ENCODE data around the gene PPP2R2C.

Gene PPP2R2C

GRCh38 chr4:6338951-6339817 is 133.2 kb downstream of the PPP2R2C start:
- Histone ChIP-seq H3K36me3 (ENCODE audit: control insufficient read depth, insufficient read depth, low read length) (no peaks in the 10 kb centered on the region), H3K9ac (ENCODE audit: low read length) (no peak overlapping the region), H3K4me1 (ENCODE audit: control insufficient read depth, insufficient read depth, low read length) (no peaks in the 10 kb centered on the region), H3K4me3 (ENCODE audit: low read length) (no peak overlapping the region), H3K27ac (ENCODE audit: low read depth, low read length) (no peak overlapping the region), H3K27me3 (ENCODE audit: control insufficient read depth, insufficient read depth, low read length) (peaks cover 15% of the 10 kb centered on the region)

- no peaks in the 10 kb centered on the region for H3K36me3 ChIP-seq (ENCODE audit: control insufficient read depth, insufficient read depth, low read length)
- no peak overlapping the region for H3K9ac ChIP-seq (ENCODE audit: low read length)
- no peak overlapping the region for H3K27ac ChIP-seq (ENCODE audit: low read depth, low read length)
- no peak overlapping the region for H3K4me3 ChIP-seq (ENCODE audit: low read length)
- no peaks in the 10 kb centered on the region for H3K4me1 ChIP-seq (ENCODE audit: control insufficient read depth, insufficient read depth, low read length)
- peaks cover 15% of the 10 kb centered on the region for H3K27me3 ChIP-seq (ENCODE audit: control insufficient read depth, insufficient read depth, low read length)
Observed at GRCh38 chr4:6338175-6338950, 134.1 kb downstream of the PPP2R2C start.

- peaks cover 15% of the 10 kb centered on the region for H3K27me3 ChIP-seq (ENCODE audit: control insufficient read depth, insufficient read depth, low read length)
- no peak overlapping the region for H3K9ac ChIP-seq (ENCODE audit: low read length)
- H3K4me1 ChIP-seq (ENCODE audit: control insufficient read depth, insufficient read depth, low read length) = no peaks in the 10 kb centered on the region
- no peaks in the 10 kb centered on the region for H3K36me3 ChIP-seq (ENCODE audit: control insufficient read depth, insufficient read depth, low read length)
- H3K27ac ChIP-seq (ENCODE audit: low read depth, low read length) = no peak overlapping the region
- H3K4me3 ChIP-seq (ENCODE audit: low read length) = no peak overlapping the region
Observed at GRCh38 chr4:6337331-6337935, 135.0 kb downstream of the PPP2R2C start.

- Histone ChIP-seq H3K4me1 (ENCODE audit: control insufficient read depth, insufficient read depth, low read length) (no peaks in the 10 kb centered on the region), H3K36me3 (ENCODE audit: control insufficient read depth, insufficient read depth, low read length) (no peaks in the 10 kb centered on the region), H3K4me3 (ENCODE audit: low read length) (no peak overlapping the region), H3K9ac (ENCODE audit: low read length) (no peak overlapping the region), H3K27me3 (ENCODE audit: control insufficient read depth, insufficient read depth, low read length) (peaks cover 15% of the 10 kb centered on the region), H3K27ac (ENCODE audit: low read depth, low read length) (no peak overlapping the region)
Observed at GRCh38 chr4:6336166-6336565, 136.2 kb downstream of the PPP2R2C start.

GRCh38 chr4:6335040-6335590 is 137.3 kb downstream of the PPP2R2C start:
- H3K27ac ChIP-seq (ENCODE audit: low read depth, low read length) = no peak overlapping the region
- no peak overlapping the region for H3K4me3 ChIP-seq (ENCODE audit: low read length)
- peaks cover 15% of the 10 kb centered on the region for H3K27me3 ChIP-seq (ENCODE audit: control insufficient read depth, insufficient read depth, low read length)
- no peaks in the 10 kb centered on the region for H3K36me3 ChIP-seq (ENCODE audit: control insufficient read depth, insufficient read depth, low read length)
- no peak overlapping the region for H3K9ac ChIP-seq (ENCODE audit: low read length)
- no peaks in the 10 kb centered on the region for H3K4me1 ChIP-seq (ENCODE audit: control insufficient read depth, insufficient read depth, low read length)

GRCh38 chr4:6334203-6334887 is 138.1 kb downstream of the PPP2R2C start:
- Histone ChIP-seq H3K27me3 (ENCODE audit: control insufficient read depth, insufficient read depth, low read length) (peaks cover 15% of the 10 kb centered on the region), H3K27ac (ENCODE audit: low read depth, low read length) (no peak overlapping the region), H3K4me3 (ENCODE audit: low read length) (no peak overlapping the region), H3K9ac (ENCODE audit: low read length) (no peak overlapping the region), H3K36me3 (ENCODE audit: control insufficient read depth, insufficient read depth, low read length) (no peaks in the 10 kb centered on the region), H3K4me1 (ENCODE audit: control insufficient read depth, insufficient read depth, low read length) (no peaks in the 10 kb centered on the region)

GRCh38 chr4:6333301-6334202 is 138.9 kb downstream of the PPP2R2C start:
- no peaks in the 10 kb centered on the region for H3K36me3 ChIP-seq (ENCODE audit: control insufficient read depth, insufficient read depth, low read length)
- H3K4me3 ChIP-seq (ENCODE audit: low read length) = no peak overlapping the region
- H3K27me3 ChIP-seq (ENCODE audit: control insufficient read depth, insufficient read depth, low read length) = peaks cover 13% of the 10 kb centered on the region
- no peaks in the 10 kb centered on the region for H3K4me1 ChIP-seq (ENCODE audit: control insufficient read depth, insufficient read depth, low read length)
- H3K9ac ChIP-seq (ENCODE audit: low read length) = no peak overlapping the region
- no peak overlapping the region for H3K27ac ChIP-seq (ENCODE audit: low read depth, low read length)

GRCh38 chr4:6332669-6333050 is 139.8 kb downstream of the PPP2R2C start:
- Histone ChIP-seq H3K9ac (ENCODE audit: low read length) (no peak overlapping the region), H3K4me1 (ENCODE audit: control insufficient read depth, insufficient read depth, low read length) (no peaks in the 10 kb centered on the region), H3K36me3 (ENCODE audit: control insufficient read depth, insufficient read depth, low read length) (no peaks in the 10 kb centered on the region), H3K4me3 (ENCODE audit: low read length) (no peak overlapping the region), H3K27ac (ENCODE audit: low read depth, low read length) (no peak overlapping the region), H3K27me3 (ENCODE audit: control insufficient read depth, insufficient read depth, low read length) (peaks cover 10% of the 10 kb centered on the region)

GRCh38 chr4:6332042-6332668 is 140.3 kb downstream of the PPP2R2C start:
- Histone ChIP-seq H3K27ac (ENCODE audit: low read depth, low read length) (no peak overlapping the region), H3K4me1 (ENCODE audit: control insufficient read depth, insufficient read depth, low read length) (no peaks in the 10 kb centered on the region), H3K27me3 (ENCODE audit: control insufficient read depth, insufficient read depth, low read length) (peaks cover 9% of the 10 kb centered on the region), H3K36me3 (ENCODE audit: control insufficient read depth, insufficient read depth, low read length) (no peaks in the 10 kb centered on the region), H3K9ac (ENCODE audit: low read length) (no peak overlapping the region), H3K4me3 (ENCODE audit: low read length) (no peak overlapping the region)

GRCh38 chr4:6331468-6331867 is 140.9 kb downstream of the PPP2R2C start:
- H3K27me3 ChIP-seq (ENCODE audit: control insufficient read depth, insufficient read depth, low read length) = peaks cover 8% of the 10 kb centered on the region
- no peak overlapping the region for H3K4me3 ChIP-seq (ENCODE audit: low read length)
- H3K4me1 ChIP-seq (ENCODE audit: control insufficient read depth, insufficient read depth, low read length) = no peaks in the 10 kb centered on the region
- H3K36me3 ChIP-seq (ENCODE audit: control insufficient read depth, insufficient read depth, low read length) = no peaks in the 10 kb centered on the region
- H3K9ac ChIP-seq (ENCODE audit: low read length) = no peak overlapping the region
- H3K27ac ChIP-seq (ENCODE audit: low read depth, low read length) = no peak overlapping the region

- Histone ChIP-seq H3K36me3 (ENCODE audit: control insufficient read depth, insufficient read depth, low read length) (no peaks in the 10 kb centered on the region), H3K9ac (ENCODE audit: low read length) (no peak overlapping the region), H3K4me1 (ENCODE audit: control insufficient read depth, insufficient read depth, low read length) (no peaks in the 10 kb centered on the region), H3K4me3 (ENCODE audit: low read length) (no peak overlapping the region), H3K27me3 (ENCODE audit: control insufficient read depth, insufficient read depth, low read length) (peaks cover 8% of the 10 kb centered on the region), H3K27ac (ENCODE audit: low read depth, low read length) (no peak overlapping the region)
Observed at GRCh38 chr4:6331018-6331417, 141.4 kb downstream of the PPP2R2C start.

Measured in rectal smooth muscle tissue (tissue), 1 donor.